GM18861 (cell line): Measurements from ENCODE around the gene ABCD4.
"Not testable (repeated sequence)": the region's sequence is repeated elsewhere in the genome, so short reads cannot be mapped to it uniquely, and the experiment has no call there.

Experiments used
- ATAC-seq: cut with Tn5 transposase; IDR thresholded peaks from one replicate; pipeline ENCODE4 v1.9.1; 2021; ENCODE audit not compliant: unreplicated experiment

The ABCD4 gene

GRCh38 chr14:74308695-74309094 is 6.0 kb upstream of the ABCD4 start:
- no peak for ATAC-seq

- no peak for ATAC-seq
Observed at GRCh38 chr14:74302152-74302628, 544 bp downstream of the ABCD4 start.

- no peak for ATAC-seq
Observed at GRCh38 chr14:74301594-74302151, 1.1 kb downstream of the ABCD4 start.

- ATAC-seq = no peak
Observed at GRCh38 chr14:74299061-74299545, 3.6 kb downstream of the ABCD4 start.

GRCh38 chr14:74297986-74298385 is 4.7 kb downstream of the ABCD4 start:
- ATAC-seq = no peak

GRCh38 chr14:74296037-74296467 is 6.7 kb downstream of the ABCD4 start:
- no peak for ATAC-seq

GRCh38 chr14:74293606-74294005 is 9.1 kb downstream of the ABCD4 start:
- ATAC-seq = no peak

- no peak for ATAC-seq
Observed at GRCh38 chr14:74292061-74292460, 10.7 kb downstream of the ABCD4 start.

GRCh38 chr14:74290415-74290814 is 12.3 kb downstream of the ABCD4 start:
- ATAC-seq = no peak

- no peak for ATAC-seq
Observed at GRCh38 chr14:74289801-74290200, 12.9 kb downstream of the ABCD4 start.

- ATAC-seq = no peak
Observed at GRCh38 chr14:74286736-74287135, 16.0 kb downstream of the ABCD4 start.

- ATAC-seq = no peak
Observed at GRCh38 chr14:74281069-74281468, 21.7 kb downstream of the ABCD4 start.

GRCh38 chr14:74278080-74278479 is 24.7 kb downstream of the ABCD4 start:
- no peak for ATAC-seq

GRCh38 chr14:74275241-74275841 is 27.4 kb downstream of the ABCD4 start:
- no peak for ATAC-seq

GRCh38 chr14:74271365-74271764 is 31.4 kb downstream of the ABCD4 start:
- ATAC-seq = no peak

- ATAC-seq = not testable (repeated sequence)
Observed at GRCh38 chr14:74270382-74271177, 32.2 kb downstream of the ABCD4 start.

GRCh38 chr14:74267588-74267987 is 35.1 kb downstream of the ABCD4 start:
- no peak for ATAC-seq

GRCh38 chr14:74265301-74265965 is 37.3 kb downstream of the ABCD4 start:
- ATAC-seq = no peak

- no peak for ATAC-seq
Observed at GRCh38 chr14:74263921-74264320, 38.8 kb downstream of the ABCD4 start.

- ATAC-seq = no peak
Observed at GRCh38 chr14:74263181-74263580, 39.6 kb downstream of the ABCD4 start.

- ATAC-seq = no peak
Observed at GRCh38 chr14:74262076-74262475, 40.7 kb downstream of the ABCD4 start.
